Bronchial epithelial cell (primary cell): Measurements from ENCODE around the gene FOXC1. TPM values are rescaled to one million over a fixed set of nuclear protein-coding genes. Genes with fewer than 3 reads are reported as not detected.

ENCODE experiments used
- DNase-seq: peaks from one replicate; pipeline ENCODE4 v3.0.0-alpha.2; 2010; ENCODE audit warnings: low read depth
- FAIRE-seq: peaks from 2 replicates; lab custom pipeline; 2011; peaks lifted over from hg19 to GRCh38; lab: Jason Lieb, UNC
- H3K27me3 ChIP-seq: 2 replicates; pipeline ENCODE4 v1.5.1; 2011; ENCODE audit warnings: low read length; ENCODE audit not compliant: control insufficient read depth, insufficient read depth
- H3K36me3 ChIP-seq: 2 replicates; pipeline ENCODE4 v1.5.1; 2011; ENCODE audit warnings: low read length; ENCODE audit not compliant: control insufficient read depth, insufficient read depth
- H3K4me3 ChIP-seq: 2 replicates; pipeline ENCODE4 v1.5.1; 2011; ENCODE audit warnings: mild to moderate bottlenecking, low read depth, low read length, control low read depth
- total RNA-seq: library from RNA; depleted of rRNA; stranded (reverse); fragments of >200 nt; gene quantifications from 2 replicates; pipeline ENCODE4 v1.2.1, GENCODE V29; 2014
- TF ChIP-seq, protein P1 (sequence below): IDR thresholded peaks from 2 replicates; pipeline ENCODE4 v1.5.1; 2011; ENCODE audit warnings: mild to moderate bottlenecking, moderate library complexity, low read length, control low read depth, inconsistent platforms; ENCODE audit not compliant: insufficient read depth, severe bottlenecking

The FOXC1 gene
- total RNA-seq, 1 donor from 2014 or later: 3.7 TPM

GRCh38 chr6:1627827-1628560 is 18.3 kb downstream of the FOXC1 start:
- FAIRE-seq (no peak), DNase-seq (no peak)
- no peak overlapping the region for H3K4me3 ChIP-seq
- TF ChIP-seq, protein P1, sequence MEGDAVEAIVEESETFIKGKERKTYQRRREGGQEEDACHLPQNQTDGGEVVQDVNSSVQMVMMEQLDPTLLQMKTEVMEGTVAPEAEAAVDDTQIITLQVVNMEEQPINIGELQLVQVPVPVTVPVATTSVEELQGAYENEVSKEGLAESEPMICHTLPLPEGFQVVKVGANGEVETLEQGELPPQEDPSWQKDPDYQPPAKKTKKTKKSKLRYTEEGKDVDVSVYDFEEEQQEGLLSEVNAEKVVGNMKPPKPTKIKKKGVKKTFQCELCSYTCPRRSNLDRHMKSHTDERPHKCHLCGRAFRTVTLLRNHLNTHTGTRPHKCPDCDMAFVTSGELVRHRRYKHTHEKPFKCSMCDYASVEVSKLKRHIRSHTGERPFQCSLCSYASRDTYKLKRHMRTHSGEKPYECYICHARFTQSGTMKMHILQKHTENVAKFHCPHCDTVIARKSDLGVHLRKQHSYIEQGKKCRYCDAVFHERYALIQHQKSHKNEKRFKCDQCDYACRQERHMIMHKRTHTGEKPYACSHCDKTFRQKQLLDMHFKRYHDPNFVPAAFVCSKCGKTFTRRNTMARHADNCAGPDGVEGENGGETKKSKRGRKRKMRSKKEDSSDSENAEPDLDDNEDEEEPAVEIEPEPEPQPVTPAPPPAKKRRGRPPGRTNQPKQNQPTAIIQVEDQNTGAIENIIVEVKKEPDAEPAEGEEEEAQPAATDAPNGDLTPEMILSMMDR: no peak
- peaks cover 2% of the 10 kb centered on the region for H3K27me3 ChIP-seq
- no peaks in the 10 kb centered on the region for H3K36me3 ChIP-seq

GRCh38 chr6:1629316-1629715 is 19.6 kb downstream of the FOXC1 start:
- DNase-seq: no peak
- H3K36me3 ChIP-seq: no peaks in the 10 kb centered on the region
- peaks cover 2% of the 10 kb centered on the region for H3K27me3 ChIP-seq
- TF ChIP-seq, protein P1: no peak
- H3K4me3 ChIP-seq: no peak overlapping the region
- no peak for FAIRE-seq

GRCh38 chr6:1630212-1630770 is 20.6 kb downstream of the FOXC1 start:
- no peak for FAIRE-seq
- peaks cover 2% of the 10 kb centered on the region for H3K27me3 ChIP-seq
- TF ChIP-seq, protein P1: no peak
- no peak overlapping the region for H3K4me3 ChIP-seq
- DNase-seq: no peak
- no peaks in the 10 kb centered on the region for H3K36me3 ChIP-seq

DNA sequence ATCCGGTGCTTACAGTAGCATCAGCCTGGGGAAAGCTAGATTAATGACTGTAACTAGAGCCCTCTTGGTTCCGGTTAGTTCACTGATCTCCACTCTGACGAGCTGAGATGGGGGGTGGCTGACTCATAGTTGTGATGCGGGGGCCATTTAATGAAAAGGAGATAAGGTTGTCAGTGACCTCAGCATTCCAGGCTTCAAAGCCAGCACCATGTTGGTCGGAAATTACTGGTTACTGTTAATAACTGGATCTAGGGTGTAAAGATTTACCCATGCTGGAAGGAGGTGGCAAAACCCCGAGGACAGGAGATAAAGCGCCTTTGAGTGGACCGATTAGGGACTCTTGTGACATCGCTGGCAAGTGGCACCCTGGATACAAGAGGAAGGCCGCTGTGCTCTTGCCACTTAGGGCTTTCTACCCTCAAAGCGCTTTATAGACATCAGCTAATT is 21.1 kb downstream of the FOXC1 start:
- DNase-seq (no peak), FAIRE-seq (no peak)
- no peaks in the 10 kb centered on the region for H3K36me3 ChIP-seq
- H3K4me3 ChIP-seq: no peak overlapping the region
- H3K27me3 ChIP-seq: peaks cover 2% of the 10 kb centered on the region
- TF ChIP-seq, protein P1: no peak

DNA sequence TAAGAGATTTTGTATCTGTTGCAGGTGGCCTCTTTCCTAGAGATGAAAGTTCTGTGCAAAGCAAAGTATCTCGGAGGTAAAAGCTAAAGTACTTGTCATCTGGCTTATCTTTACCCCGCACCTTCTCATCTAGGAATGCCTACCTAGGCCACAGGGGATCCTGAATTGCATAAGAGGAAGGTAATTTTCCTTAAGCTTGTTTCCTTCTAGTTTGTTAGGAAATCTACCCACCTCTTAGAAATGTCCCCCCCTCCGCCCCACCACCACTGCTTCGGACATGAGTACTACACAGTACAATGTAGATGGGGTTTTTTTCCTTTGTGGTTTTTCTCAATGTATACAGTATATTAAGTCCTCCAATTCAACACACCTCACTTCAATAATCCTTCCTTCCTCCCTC is 21.5 kb downstream of the FOXC1 start:
- DNase-seq (no peak), FAIRE-seq (no peak)
- TF ChIP-seq, protein P1: no peak
- Histone ChIP-seq H3K4me3 (no peak overlapping the region), H3K36me3 (no peaks in the 10 kb centered on the region), H3K27me3 (no peaks in the 10 kb centered on the region)
